KBM-7 (cell line): ENCODE data around the gene TTC9.
"Not testable (repeated sequence)": the region's sequence is repeated elsewhere in the genome, so short reads cannot be mapped to it uniquely, and the experiment has no call there.

Experiments
- DNase-seq: peaks from one replicate; pipeline ENCODE4 v3.0.0-alpha.2; 2015
- in situ Hi-C: fragments of 300-500 bp; cut with MboI; formaldehyde crosslinking; loops from 2 replicates; pipeline ENCODE4 v1.14.3; 2020; ENCODE audit warnings: low sequenced_read_pairs, low pct_unique_long_range_greater_than_20kb, mixed read lengths

The TTC9 gene

DNA sequence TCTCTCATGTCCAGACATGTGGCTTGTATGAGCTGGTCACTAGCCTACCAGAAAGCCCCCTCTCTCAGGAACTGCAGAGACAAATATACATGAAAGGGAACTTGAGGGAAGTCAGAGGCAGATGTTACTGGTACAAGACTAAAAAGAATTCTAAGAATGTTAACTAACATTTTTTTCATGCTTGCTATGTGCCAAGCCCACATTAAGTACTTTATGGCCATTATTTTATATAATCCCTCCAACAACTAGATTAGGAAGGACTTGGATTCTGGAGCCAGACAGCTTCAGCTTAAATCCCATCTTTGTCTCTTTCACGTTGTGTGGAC lies 24.6 kb downstream of the TTC9 start:
- no peak for DNase-seq
- in situ Hi-C loops = no loop called here

DNA sequence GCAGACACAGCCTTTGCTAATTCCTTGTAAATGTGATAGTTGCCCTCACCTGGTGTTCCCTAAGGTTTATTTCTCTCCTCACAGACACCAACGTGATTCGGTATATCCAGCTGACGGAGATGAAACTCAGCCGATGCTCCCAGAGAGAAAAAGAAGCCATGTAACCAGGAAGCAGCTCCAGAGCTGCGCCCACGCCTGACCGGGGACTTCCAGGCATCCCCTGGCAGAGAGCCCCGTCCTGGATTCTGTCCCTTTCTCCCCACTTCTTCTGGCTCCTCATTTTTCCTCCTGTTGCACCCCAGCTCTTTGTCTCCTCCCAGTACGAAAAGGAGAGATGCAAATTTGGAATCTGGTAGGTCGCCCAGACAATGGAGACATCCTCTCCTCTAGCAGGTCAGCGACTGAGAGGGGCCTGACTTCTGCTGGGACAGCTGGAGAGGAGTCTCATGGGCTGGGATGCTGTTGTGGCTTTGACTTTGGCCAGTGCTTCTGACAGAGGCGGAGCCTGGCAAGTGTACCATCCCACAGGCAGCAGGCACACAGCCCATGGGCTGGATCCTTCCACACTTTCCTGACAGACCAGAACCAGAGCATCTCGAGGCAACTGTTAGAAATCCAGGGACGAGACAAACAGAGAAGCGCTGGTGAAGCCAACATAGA lies 29.4 kb downstream of the TTC9 start:
- DNase-seq = no peak
- in situ Hi-C loops = no loop called here

DNA sequence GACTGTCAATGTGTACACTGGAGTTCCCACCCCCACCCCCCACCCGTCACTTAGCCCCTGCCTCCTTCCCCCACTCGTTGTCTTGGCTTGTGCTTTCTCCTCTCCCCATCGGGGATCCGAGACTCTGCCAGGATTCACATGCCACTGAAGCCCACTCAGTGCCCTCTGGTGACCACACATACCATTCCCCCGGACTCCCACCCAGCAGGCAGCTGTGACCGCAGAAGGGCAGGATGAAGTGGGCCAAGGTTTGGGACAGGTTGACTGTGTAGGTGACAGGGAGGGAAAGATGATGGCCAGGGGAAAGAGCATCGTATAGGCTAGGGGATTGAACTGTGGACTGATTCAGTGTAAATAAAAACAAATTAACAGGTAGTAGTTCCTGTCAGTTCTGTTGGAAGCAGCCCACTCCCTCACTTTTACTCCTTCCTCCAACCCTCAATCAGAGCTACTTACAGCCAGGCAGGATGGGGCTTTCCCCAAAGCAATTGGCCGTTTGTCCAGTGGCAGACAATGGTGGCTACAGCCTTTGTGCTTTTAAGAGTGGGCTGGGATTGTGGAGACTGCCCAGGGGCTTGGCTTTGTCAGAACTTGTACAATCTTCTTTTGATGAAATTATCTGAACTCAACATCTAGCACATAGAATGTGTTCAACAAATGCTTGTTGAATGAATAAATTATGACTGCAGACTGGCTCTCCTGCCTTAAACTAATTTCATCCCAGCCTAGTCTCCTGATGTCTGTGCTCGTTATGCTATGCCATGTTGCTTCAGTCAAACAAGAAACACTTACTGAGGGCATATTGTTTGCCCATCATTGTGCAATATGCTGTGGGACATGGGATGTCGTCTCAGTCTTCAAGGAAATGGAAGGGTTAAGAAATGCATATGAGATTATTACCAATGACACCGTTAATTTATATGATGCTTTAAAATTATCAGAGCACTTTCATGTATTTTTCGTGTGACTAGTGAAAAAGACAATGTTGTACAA lies 30.2 kb downstream of the TTC9 start:
- in situ Hi-C loops = no loop called here
- no peak for DNase-seq

DNA sequence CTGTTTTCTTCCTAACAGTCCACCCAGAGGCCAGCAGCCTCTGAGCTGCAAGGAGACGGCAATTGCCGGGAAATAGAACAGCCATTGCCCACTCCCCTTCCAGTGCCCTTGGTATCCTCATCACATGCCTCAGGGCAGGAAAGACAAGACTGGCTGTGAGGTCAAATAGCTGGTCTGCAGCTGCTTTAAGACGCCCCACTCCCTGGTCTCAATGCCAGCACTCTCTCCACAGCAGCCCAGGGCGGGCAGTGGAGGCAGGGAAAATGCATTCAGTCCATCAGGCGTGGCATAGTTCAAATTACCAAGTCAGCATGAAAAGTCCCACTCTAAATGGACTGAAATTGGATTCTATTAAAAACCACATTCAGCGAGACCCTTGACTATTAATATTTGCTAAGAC lies 35.6 kb downstream of the TTC9 start:
- in situ Hi-C loops = no loop called here
- DNase-seq = no peak

DNA sequence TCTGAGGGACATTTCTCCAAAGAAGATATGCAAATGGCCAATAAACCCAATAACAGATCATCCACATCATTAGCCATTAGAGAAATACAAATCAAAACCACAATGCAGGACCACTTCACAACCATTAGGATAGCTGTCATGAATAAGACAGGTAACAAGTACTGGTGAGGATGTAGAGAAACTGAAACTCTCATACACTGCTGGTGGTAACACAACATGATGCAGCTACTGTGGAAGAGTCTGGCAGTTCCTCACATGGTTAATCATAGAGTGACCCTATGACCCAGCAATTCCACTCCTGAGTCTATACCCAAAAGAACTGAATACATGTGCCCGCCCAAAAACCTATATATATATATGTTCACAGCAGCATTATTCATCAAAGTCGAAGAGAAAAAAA lies 39.0 kb downstream of the TTC9 start:
- in situ Hi-C loops = no loop called here
- no peak for DNase-seq

DNA sequence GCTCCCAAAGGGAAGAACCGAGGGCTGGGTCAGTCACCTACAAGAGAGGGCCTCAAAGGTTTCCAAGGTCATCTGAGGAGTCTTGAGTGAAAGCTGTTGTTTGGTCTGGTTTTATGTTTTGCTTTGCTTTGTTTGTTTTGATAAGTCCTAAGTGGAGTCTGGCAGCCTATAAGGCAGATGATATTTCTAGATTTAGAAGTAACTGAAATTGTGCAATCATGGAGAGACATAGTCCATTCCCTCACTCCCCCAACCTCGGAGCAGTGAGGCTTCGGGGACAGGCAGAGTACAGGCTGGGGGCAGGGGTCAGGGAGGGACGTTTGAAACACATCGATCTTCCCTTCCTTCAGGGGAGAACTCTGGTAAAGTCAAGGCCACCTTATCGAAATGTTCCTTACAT lies 42.3 kb downstream of the TTC9 start:
- in situ Hi-C loops = no loop called here

DNA sequence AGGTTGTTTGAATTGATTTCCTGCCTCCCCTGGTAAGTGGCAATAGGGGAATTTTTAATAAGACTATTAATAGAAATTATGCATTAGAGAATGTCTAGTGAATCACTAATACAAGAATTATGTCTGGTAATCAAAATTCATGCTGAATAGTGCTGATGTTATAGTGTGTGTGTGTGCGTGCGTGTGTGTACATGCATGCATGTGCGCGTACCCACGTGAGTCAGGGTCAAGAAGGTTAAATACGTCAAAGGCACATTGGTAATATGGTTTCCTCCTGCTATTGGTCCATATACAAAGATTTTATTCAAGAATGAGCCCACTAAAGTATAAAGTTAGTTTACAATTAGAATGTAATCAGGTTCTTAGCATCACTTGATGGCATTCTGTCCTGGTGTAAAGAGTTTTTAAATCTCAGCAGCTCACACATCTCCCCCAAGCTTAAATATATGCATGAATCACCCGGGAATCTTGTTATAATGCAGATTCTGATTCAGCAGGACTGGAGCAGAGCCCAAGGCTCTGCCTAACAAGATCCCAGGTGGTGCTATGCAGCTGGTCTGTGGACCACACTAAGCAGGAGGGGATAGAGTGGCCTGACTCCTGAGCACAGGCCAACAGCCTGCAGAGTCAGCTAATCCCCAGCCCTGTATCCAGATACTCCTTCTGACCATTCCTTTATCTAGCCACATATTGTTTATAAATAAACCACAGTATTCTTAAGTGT lies 43.9 kb downstream of the TTC9 start:
- in situ Hi-C loops = no loop called here

More for the DNA sequence above, 42.3 kb downstream of the TTC9 start:
- DNase-seq = no peak

DNA sequence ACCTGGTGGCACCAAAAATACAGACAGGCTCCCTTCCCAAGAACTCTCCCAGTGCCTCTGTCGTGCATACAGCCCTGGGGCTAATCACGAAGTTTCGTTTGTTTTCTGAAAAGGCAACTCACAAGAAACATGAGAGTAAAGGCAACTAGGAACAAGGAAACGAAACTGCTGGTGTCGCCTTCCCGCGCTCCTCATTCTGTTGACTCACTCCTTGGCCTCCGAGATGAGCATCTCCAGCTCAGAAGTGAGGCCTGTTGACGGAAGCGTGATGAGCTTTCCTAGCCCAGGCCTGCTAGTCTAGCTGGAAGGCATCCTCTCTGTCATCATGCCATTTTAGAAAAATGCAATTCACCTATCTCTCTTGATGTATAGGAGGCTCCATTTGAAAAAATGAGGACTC lies 50.5 kb downstream of the TTC9 start:
- DNase-seq = no peak
- in situ Hi-C loops = no loop called here

More for the DNA sequence above, 43.9 kb downstream of the TTC9 start:
- no peak for DNase-seq

DNA sequence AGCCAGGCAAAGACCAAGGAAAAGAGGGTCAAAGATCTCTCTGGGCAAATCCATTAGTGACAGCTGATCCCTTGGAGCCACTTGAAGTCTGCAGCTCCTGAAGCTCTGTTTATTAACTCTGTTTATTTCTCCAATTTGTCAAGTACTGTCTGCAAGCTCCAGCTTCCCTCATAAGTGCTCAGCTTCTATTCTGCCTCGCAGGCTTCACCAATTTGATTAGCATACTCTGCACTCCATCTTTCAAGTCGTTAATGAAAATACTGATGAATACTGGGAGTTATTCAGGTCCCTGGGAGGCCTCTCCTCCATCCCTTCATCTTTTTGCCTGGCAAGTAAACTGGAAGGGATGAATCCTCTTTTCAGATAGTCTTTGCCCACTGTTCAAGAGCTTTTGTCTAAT lies 54.3 kb downstream of the TTC9 start:
- in situ Hi-C loops = no loop called here

DNA sequence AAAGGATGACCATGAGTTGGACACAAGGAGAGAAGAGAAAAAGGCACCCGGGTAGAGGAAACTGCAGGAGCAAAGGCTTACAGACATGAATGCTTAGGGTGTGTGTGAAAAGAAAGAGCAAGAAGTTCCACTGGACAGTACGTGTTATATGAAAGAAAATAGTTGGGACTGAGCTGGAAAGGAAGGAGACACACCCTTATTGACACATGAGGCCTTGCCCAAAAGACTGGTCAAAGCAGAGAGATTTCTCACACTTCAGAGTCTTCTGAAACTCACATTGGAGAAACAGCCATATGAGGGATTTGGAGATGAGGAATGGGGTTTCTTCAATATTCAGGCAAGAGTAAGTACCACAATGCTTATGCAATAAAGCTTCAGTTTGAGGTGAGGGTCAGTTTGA lies 56.0 kb downstream of the TTC9 start:
- DNase-seq = no peak
- in situ Hi-C loops = no loop called here

More for the DNA sequence above, 54.3 kb downstream of the TTC9 start:
- no peak for DNase-seq

DNA sequence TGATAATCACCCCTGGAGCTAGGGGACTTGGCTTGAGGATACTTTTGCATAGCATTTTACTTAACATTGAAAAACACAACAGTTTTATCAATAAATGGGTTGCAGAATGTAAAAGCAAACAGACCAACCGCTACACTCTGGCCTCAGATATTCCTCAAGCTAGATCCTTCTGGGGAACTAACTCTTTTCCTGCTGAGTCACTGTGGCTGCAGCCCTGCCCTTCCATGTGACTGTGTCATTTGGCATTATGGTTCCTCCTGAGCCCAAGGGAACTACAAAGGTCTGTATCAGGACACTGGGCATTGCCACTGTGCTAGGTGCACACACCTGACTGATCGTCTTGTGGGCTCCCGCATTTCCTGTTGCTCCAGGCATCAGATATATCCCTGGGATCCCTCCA lies 56.6 kb downstream of the TTC9 start:
- peak; percentile 54 for DNase-seq
- in situ Hi-C loops = no loop called here

DNA sequence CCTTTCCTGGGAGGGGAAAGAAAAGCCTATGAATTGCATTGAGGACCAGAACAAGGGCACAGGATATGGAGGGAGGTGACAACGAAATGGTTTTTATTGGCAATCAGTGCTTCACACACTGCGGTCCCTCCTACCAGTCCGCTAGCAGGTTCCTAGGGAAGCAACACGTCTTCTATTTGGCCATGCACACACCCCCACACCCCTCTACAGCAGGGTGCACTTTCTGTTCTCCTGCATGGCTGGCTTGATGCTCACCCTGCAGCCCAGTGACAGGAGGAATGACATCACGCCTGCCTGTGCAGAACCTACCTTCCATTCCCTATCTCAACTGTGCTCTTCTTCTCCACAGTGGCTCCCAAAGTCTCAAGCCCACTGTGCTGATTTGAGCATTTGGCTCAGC lies 57.9 kb downstream of the TTC9 start:
- in situ Hi-C loops = no loop called here
- DNase-seq = no peak

DNA sequence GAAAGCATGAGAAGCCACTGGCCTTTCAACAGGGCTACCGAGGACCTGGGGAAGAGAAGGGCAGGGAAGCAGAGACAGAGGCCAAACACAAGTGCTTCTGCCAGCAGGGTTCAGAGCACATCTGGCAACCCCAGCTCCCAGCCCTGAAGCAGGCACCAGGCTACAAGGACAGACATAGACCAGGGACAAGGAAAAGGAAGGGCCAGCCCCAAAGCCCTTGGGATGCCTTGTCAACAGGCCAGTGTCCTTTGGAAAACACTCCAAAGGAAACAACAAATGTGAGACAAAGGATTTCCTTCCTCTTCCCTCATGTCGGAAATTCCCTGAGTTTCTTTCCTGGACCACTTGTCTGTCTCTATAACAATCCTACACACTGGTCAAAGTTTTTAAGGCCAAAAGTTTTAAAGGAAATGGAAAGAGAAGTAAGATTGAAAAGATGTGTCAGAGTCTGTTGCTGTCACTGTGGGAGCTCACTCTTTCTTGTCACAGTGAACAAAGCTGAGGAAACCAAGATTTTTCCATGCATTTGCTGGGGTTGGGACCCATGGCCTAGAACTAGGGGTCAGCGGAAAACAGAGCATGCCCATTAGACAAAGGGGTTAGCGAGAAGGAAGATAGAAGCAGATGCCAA lies 59.4 kb downstream of the TTC9 start:
- no peak for DNase-seq
- in situ Hi-C loops = no loop called here

DNA sequence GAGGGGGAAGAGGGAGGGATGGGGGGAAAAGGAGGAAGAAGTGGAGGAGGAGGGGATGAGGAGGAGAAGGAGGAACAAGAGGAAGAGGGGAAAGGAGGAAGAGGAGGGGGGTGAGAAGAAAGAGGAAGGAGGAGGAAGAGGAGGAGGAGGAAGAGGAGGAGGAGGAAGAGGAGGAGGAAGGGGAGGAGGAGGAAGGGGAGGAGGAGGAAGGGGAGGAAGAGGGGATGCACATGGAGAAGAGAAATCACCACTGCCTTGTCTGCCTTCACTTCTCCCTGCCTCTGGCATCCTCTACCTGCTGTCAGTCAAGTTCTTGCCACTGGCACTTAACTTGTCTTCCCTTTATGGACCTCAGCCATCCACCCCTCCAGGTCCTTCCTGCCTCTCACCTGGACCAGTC lies 59.9 kb downstream of the TTC9 start:
- DNase-seq = no peak
- in situ Hi-C loops = no loop called here

DNA sequence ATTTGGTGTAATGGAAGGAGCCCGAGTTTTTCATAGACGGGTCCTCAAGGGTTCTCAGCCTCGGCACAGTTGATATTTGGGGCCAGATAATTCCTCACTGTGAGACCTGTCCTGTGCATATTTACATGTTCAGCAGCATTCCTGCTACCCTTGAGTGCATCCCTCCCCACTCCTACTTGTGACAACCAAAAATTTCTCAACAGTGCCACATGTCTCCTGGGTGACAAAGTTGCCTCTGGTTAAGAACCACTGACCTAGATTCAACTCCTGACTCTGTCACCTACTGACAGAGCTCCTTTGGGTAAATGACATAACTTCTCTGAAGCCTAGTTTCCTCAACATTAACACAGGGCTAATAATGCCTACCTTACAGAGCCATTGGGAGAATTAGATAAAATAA lies 60.4 kb downstream of the TTC9 start:
- no peak for DNase-seq
- in situ Hi-C loops = no loop called here

DNA sequence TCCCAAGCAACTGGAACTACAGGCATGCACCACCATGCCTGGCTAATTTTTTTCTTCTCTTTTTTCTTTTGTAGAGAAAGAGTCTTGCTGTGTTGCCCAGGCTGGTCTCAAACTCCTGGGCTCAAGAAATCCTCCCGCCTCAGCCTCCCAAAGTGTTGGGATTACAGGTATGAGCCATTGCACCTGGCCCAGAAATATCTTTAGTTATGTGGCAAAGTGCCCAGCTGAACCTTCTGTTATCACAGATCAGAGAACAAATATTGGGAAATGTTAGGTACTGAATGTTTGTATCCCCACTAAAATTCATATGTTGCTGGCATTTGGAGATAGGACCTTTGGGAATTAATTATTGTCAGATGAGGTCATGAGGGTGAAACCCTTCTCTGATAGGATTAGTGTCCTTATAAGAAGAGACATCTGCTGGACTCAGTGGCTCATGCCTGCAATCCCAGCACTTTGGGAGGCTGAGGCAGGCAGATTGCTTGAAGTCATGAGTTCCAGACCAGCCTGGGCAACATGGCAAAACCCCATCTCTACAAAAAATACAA lies 62.0 kb downstream of the TTC9 start:
- in situ Hi-C loops, DNase-seq: not testable (repeated sequence)

DNA sequence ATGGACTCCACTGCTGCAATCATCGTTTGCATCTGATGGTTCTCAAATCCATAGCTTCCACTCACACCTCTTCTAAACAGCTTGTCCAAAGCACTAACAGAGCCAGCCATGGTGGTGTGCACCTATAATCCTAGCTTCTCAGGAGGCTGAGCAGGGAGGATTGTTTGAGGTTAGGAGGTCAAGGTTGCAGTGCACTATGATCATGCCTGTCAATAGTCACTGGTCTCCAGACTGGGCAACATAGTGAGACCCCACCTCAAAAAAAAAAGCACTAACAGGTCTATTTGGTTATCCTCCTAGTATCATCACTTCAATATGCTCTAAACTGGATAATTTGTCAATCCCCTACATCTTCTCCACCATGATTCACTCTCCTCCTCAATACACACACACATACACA lies 63.2 kb downstream of the TTC9 start:
- no peak for DNase-seq
- in situ Hi-C loops = no loop called here

DNA sequence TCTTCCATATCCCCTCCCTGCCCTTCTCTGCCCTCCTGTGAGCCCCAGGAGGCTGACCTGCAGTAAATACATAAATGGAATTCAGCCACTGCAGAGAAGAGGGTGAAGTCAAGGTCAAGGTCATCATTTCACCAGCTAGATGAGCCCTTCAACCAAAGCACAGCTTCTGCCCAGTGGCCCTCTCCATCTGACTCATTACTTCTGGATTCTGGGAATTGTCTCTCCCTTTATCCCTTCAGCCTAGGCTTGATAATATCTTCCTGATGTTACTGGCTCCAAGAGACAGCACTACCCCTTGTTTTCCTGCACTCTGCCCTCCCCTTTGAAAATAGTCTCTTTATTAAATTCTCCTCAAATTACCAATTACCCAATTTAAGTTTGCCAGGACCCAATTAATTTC lies 64.5 kb downstream of the TTC9 start:
- in situ Hi-C loops = no loop called here
- no peak for DNase-seq
